HG03045 (cell line): ENCODE data around the gene SOCS2.

ENCODE experiments used
- ATAC-seq: cut with Tn5 transposase; IDR thresholded peaks from one replicate; pipeline ENCODE4 v1.9.1; 2021; ENCODE audit warnings: mild to moderate bottlenecking, moderate library complexity; ENCODE audit not compliant: unreplicated experiment

Gene SOCS2

GRCh38 chr12:93626160-93626559, 53.7 kb downstream of the SOCS2 start:
- ATAC-seq: no peak
